ENCODE results near the gene WDR76. TPM values are rescaled to one million over a fixed set of nuclear protein-coding genes. Genes with fewer than 3 reads are reported as not detected.

WDR76 gene
- total RNA-seq, 1 donor from 2014 or later: 6.2 TPM

DNA sequence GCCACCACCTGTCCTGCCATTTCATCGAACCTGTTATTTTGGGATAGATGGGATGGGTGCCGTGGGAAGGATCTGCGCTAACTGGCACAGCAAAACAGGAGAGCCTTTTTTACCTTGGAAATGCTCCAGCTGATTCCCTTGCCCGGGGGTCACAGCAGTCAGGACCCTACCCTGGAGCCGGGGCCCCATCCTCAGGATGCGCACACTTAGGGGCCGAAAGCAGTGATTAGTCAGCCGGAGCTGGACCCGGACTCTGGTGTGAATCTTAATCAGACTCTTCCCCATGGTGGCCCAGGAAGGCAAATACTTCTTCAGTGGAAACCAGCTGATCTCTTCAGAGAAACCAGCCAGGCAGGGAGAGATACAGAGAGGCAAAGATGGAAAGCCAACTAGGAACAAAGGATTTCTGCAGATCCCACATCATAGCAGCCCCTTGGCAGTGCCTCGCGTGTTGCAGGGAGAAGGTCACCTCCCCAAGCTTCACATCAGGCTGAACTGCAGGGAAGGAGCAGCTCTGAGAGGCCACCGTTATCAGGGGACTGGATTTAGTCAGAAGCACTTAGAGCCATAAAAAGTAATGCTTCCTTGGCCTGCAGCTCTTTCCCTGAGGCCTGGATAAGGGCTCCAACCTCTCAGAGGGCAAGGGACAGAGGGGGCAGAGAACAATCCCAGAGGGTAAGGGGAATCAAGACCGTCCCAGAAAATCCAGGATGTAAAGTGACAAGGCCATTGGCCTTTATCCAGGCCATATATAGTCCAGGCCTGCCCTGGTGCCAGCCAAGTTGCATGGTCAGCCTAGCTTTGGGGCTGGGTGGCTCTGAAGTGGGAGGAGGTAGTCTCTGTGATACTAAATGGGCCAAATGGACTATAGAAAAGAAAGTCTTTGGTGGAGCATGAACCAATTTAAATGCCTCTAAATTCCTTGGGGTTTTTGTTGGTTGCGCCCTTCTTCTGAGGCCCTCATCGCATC is 52.9 kb downstream of the WDR76 start:
- Histone ChIP-seq H3K4me1 (no peaks in the 10 kb centered on the region), H3K36me3 (no peaks in the 10 kb centered on the region), H3K4me3 (no peak overlapping the region), H3K9me3 (no peaks in the 10 kb centered on the region), H3K27ac (no peak overlapping the region), H3K27me3 (no peaks in the 10 kb centered on the region)
- DNase-seq (no peak), ATAC-seq (no peak)
- TF ChIP-seq, protein P1, sequence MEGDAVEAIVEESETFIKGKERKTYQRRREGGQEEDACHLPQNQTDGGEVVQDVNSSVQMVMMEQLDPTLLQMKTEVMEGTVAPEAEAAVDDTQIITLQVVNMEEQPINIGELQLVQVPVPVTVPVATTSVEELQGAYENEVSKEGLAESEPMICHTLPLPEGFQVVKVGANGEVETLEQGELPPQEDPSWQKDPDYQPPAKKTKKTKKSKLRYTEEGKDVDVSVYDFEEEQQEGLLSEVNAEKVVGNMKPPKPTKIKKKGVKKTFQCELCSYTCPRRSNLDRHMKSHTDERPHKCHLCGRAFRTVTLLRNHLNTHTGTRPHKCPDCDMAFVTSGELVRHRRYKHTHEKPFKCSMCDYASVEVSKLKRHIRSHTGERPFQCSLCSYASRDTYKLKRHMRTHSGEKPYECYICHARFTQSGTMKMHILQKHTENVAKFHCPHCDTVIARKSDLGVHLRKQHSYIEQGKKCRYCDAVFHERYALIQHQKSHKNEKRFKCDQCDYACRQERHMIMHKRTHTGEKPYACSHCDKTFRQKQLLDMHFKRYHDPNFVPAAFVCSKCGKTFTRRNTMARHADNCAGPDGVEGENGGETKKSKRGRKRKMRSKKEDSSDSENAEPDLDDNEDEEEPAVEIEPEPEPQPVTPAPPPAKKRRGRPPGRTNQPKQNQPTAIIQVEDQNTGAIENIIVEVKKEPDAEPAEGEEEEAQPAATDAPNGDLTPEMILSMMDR (IDR thresholded peaks at IDR 0.05): no peak
- intact Hi-C loops (cut with DNase I): no loop called here

DNA sequence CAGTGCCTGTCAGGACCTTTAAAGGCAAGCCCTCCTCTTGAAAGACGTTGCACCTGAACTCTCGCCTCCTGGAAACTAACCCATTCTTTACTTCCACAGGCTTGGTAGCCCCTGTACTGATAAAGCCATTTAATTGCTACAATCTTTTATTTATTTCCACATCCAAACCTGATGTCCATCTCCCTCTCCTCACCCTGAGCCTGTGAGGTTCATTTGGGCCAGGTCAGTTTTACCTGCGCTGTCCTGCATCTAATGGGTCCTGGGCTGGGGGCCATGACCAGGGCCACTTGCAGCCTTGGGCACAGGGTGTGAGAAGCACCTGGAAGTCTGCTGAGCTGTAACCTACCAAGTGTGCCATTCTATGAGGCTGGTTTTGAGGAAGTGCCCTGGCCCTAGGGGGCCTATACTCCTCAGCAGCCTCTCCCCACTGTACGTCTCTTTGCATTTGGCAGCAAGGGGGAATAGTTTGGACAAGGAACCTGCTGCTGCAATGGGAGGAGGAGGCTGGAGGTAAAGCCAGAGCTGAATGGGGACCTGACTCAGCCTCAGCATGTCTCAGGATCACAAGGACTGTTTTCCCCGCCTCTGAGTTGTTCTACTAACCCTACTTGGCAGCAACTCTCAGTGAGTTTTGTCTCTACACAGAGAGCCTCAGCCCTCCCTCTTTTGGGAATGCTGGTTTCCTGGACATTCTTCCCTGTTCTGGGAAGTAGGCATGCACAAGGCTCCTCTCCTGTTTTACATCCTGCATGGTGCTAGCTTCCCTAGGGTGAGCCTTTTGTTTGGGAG is 53.8 kb downstream of the WDR76 start:
- Histone ChIP-seq H3K27ac (no peak overlapping the region), H3K4me1 (no peaks in the 10 kb centered on the region), H3K27me3 (no peaks in the 10 kb centered on the region), H3K9me3 (no peaks in the 10 kb centered on the region), H3K36me3 (no peaks in the 10 kb centered on the region), H3K4me3 (no peak overlapping the region)
- DNase-seq: no peak
- no peak for ATAC-seq
- TF ChIP-seq, protein P1 (IDR thresholded peaks at IDR 0.05): no peak
- intact Hi-C loops (cut with DNase I): no loop called here

DNA sequence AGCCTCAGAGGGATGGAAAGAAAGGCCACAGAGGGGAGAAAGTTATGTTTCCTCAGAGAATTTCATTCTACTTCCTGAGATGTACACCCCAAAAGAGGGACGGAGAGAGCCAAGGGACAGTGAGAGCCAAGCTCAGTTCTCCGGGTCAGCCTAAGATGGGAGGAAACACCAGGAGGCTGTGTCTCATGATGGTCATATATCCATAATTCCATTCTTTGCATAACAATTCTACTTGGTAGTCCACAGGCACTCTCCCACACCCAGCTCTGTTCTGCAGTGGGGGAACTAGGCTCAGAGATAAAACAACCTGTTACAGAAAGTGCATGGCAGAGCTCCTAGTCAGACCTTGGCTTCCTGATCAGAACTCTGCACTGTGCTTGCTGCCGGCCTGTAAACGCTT is 54.4 kb downstream of the WDR76 start:
- ATAC-seq (no peak), DNase-seq (no peak)
- no peaks in the 10 kb centered on the region for H3K9me3 ChIP-seq

DNA sequence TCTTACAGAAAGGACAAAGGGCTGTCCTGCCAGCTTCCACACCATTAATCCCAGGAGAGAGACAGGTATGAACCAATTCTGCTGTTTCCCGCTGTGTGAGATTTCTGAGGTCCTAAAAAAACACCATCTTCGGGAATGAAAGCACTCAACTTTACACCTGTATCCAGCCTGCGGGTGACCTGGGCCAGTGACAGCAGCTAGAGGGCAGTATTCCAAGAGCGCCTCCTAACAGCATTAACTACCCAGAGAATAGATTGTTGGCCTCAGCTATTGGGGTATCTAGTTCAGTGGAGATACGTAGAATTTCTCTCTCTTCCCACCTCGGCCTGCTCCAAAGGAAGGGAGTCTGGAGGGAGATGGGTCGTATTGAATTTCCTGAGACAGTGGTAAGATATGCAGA is 55.1 kb downstream of the WDR76 start:
- intact Hi-C loops (cut with DNase I): no loop called here
- no peaks in the 10 kb centered on the region for H3K9me3 ChIP-seq
- H3K27ac ChIP-seq: no peak overlapping the region
- H3K4me3 ChIP-seq: no peak overlapping the region
- TF ChIP-seq, protein P1 (IDR thresholded peaks at IDR 0.05): peak; percentile 29
- no peaks in the 10 kb centered on the region for H3K4me1 ChIP-seq
- no peaks in the 10 kb centered on the region for H3K27me3 ChIP-seq
- ATAC-seq (no peak), DNase-seq (no peak)
- no peaks in the 10 kb centered on the region for H3K36me3 ChIP-seq

More for the DNA sequence above, 54.4 kb downstream of the WDR76 start:
- no peak overlapping the region for H3K27ac ChIP-seq
- intact Hi-C loops (cut with DNase I): no loop called here
- no peak overlapping the region for H3K4me3 ChIP-seq
- no peaks in the 10 kb centered on the region for H3K27me3 ChIP-seq
- TF ChIP-seq, protein P1 (IDR thresholded peaks at IDR 0.05): no peak
- H3K36me3 ChIP-seq: no peaks in the 10 kb centered on the region
- no peaks in the 10 kb centered on the region for H3K4me1 ChIP-seq

DNA sequence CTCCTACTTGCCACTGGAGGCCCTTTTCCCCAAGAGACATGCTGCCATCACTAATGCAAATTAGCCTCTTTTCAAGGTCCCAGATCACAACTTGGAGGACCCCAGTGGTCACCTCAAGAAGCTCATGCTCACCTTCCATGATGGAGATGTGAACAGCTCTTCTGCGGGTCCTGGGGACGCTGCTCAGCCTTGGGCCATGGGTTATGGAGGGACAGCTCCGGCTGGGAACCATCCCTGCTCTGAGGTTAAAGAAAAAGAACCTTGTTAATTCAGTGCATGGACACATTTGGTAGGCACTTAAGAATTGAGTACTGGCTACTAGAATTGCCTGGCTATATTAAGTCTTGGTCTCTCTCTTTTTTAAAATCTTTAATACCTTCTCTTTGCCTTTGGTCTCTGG is 56.8 kb downstream of the WDR76 start:
- no peaks in the 10 kb centered on the region for H3K9me3 ChIP-seq
- H3K27me3 ChIP-seq: no peaks in the 10 kb centered on the region
- no peak overlapping the region for H3K4me3 ChIP-seq
- TF ChIP-seq, protein P1 (IDR thresholded peaks at IDR 0.05): no peak
- H3K36me3 ChIP-seq: no peaks in the 10 kb centered on the region
- H3K4me1 ChIP-seq: no peaks in the 10 kb centered on the region
- no peak overlapping the region for H3K27ac ChIP-seq
- DNase-seq: no peak
- ATAC-seq: no peak
- intact Hi-C loops (cut with DNase I): no loop called here

All from upper lobe of right lung (tissue), 1 donor.